Measurements from ENCODE around the gene TRABD.

Gene TRABD

DNA sequence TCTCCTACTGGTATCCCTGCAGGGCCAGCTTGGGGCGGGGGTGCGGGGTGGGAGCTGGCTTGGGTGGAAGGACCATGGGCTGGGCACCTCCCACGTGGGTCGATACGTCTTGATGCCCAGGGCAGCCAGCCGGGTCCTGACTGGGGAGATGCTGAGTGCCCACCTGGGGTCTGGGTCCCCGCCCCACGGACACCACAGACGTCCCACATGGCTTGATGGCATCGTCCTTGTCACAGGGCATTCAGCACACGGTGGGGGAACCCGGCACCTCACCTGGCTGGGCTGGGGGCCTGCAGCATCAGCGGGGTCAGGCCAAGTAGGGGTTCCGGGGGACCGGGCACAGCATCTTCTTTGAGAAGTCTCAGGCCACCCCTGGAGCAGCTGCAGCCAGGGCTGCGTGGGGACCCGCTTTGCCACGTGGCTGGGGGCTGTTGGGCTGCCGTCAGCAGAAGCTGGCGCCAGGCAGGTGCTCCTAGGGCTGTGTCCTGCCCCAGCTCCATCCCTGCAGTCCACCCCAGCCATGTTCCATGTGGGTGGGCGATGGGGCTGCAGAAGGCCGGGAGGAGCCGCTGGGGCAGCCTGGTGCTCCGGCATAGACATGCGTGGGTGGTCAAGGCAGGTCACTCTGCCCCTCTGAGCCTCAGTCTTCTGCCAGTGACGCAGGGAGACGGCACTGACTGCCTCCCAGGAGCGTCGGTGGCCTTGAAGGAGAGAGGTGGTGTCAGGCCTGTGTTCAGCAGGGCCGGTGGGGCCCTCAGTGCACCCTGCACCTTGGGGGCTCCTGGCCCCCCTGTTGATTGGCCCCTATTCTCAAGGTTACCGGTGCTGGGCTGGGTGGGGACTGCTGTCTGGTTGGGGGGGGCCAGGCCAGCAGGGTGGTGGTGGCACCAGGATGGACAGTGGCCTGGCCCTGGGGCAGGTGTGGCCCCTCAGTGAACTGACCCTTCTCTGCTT is 23.5 kb downstream of the TRABD start:
- Histone ChIP-seq H3K9me3 (ENCODE audit: severe bottlenecking) (no peaks in the 10 kb centered on the region), H3K4me3 (ENCODE audit: severe bottlenecking) (no peak overlapping the region), H3K4me1 (ENCODE audit: insufficient read depth, poor library complexity, severe bottlenecking) (no peaks in the 10 kb centered on the region), H3K27me3 (ENCODE audit: insufficient read depth, poor library complexity, severe bottlenecking) (no peaks in the 10 kb centered on the region), H3K27ac (ENCODE audit: poor library complexity, severe bottlenecking) (no peak overlapping the region), H3K36me3 (ENCODE audit: low read depth) (peaks cover 67% of the 10 kb centered on the region)
- TF ChIP-seq, protein P1, sequence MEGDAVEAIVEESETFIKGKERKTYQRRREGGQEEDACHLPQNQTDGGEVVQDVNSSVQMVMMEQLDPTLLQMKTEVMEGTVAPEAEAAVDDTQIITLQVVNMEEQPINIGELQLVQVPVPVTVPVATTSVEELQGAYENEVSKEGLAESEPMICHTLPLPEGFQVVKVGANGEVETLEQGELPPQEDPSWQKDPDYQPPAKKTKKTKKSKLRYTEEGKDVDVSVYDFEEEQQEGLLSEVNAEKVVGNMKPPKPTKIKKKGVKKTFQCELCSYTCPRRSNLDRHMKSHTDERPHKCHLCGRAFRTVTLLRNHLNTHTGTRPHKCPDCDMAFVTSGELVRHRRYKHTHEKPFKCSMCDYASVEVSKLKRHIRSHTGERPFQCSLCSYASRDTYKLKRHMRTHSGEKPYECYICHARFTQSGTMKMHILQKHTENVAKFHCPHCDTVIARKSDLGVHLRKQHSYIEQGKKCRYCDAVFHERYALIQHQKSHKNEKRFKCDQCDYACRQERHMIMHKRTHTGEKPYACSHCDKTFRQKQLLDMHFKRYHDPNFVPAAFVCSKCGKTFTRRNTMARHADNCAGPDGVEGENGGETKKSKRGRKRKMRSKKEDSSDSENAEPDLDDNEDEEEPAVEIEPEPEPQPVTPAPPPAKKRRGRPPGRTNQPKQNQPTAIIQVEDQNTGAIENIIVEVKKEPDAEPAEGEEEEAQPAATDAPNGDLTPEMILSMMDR (IDR thresholded peaks at IDR 0.05; ENCODE audit: poor library complexity, severe bottlenecking): no peak
- ATAC-seq (ENCODE audit: low read depth) (peak; percentile 3; the same call in 1 of the 3 replicates), DNase-seq (ENCODE audit: low spot score) (no peak)

DNA sequence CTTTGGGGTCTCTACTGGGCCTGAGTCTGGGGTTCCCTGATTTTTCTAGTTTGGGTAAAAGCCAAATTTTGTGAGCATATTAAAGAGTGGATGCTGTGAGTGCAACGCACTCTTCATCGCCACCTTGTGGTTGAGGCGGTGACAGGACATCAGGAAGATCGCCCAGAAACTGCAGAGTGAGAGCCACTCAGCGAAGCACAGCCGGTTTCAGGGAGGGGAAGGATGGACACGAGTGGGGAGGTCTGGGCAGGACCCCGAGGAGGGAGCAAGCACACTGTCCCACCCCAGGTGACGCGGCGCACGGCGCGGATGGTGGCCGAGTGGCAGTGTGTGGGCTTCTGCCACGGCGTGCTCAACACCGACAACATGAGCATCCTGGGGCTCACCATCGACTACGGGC is 24.2 kb downstream of the TRABD start:
- no peaks in the 10 kb centered on the region for H3K4me1 ChIP-seq (ENCODE audit: insufficient read depth, poor library complexity, severe bottlenecking)
- TF ChIP-seq, protein P1 (IDR thresholded peaks at IDR 0.05; ENCODE audit: poor library complexity, severe bottlenecking): peak; percentile 86
- H3K27ac ChIP-seq (ENCODE audit: poor library complexity, severe bottlenecking): no peak overlapping the region
- H3K9me3 ChIP-seq (ENCODE audit: severe bottlenecking): no peaks in the 10 kb centered on the region
- ATAC-seq (ENCODE audit: low read depth): peak; percentile 50; the same call in 1 of the 3 replicates
- H3K36me3 ChIP-seq (ENCODE audit: low read depth): peaks cover 74% of the 10 kb centered on the region
- H3K27me3 ChIP-seq (ENCODE audit: insufficient read depth, poor library complexity, severe bottlenecking): no peaks in the 10 kb centered on the region
- H3K4me3 ChIP-seq (ENCODE audit: severe bottlenecking): no peak overlapping the region
- no peak for DNase-seq (ENCODE audit: low spot score)

DNA sequence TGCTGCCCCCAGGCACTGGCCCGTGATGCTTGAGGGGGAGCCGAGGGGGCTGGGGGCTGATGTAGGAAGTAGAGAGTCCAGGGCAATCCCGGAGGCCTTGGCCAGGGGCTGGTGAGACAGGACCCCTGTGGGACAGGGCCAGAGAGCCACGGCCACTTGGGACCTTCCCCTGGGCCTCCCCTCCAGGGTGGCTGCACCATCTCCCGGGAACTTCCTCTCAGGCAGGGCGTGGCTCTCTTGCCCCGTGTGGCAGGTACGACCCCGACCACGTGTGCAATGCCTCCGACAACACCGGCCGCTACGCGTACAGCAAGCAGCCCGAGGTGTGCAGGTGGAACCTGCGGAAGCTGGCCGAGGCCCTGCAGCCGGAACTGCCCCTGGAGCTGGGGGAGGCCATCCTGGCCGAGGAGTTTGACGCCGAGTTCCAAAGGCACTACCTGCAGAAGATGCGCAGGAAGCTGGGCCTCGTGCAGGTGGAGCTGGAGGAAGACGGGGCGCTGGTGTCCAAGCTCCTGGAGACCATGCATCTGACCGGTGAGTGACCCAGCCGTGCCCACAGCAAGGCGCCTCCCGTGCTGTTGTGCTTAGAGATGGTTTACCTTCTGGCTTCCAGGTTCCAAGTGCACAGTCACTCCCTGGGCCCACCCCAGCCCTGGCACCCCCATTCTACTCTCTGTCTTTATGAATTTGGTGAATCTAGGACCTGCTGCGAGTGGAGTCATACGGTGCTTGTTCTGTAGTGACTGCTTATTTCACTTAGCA is 24.8 kb downstream of the TRABD start:
- Histone ChIP-seq H3K4me1 (ENCODE audit: insufficient read depth, poor library complexity, severe bottlenecking) (no peaks in the 10 kb centered on the region), H3K4me3 (ENCODE audit: severe bottlenecking) (no peak overlapping the region), H3K27ac (ENCODE audit: poor library complexity, severe bottlenecking) (no peak overlapping the region), H3K9me3 (ENCODE audit: severe bottlenecking) (no peaks in the 10 kb centered on the region), H3K27me3 (ENCODE audit: insufficient read depth, poor library complexity, severe bottlenecking) (no peaks in the 10 kb centered on the region), H3K36me3 (ENCODE audit: low read depth) (peaks cover 77% of the 10 kb centered on the region)
- no peak for ATAC-seq (ENCODE audit: low read depth)
- no peak for DNase-seq (ENCODE audit: low spot score)
- TF ChIP-seq, protein P1 (IDR thresholded peaks at IDR 0.05; ENCODE audit: poor library complexity, severe bottlenecking): no peak

DNA sequence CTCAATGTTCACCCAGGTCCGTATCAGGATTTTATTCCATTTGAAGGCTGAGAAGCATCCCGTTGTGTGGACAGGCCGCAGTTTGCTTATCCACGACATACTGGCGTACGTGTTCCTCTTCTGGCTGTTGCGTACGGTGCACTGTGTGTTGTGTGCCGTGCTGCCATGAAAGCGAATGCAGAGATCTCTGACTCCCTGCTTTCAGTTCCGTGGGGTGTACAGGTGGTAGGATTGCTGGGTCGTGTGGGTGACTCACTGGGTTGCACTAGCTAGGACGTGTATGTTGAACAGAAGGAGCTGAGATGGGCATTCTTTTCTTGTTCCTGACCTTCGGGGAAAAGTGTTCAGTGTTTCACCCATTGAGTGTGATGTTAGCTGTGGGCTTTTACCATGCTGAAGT is 25.4 kb downstream of the TRABD start:
- Histone ChIP-seq H3K27me3 (ENCODE audit: insufficient read depth, poor library complexity, severe bottlenecking) (no peaks in the 10 kb centered on the region), H3K9me3 (ENCODE audit: severe bottlenecking) (no peaks in the 10 kb centered on the region), H3K27ac (ENCODE audit: poor library complexity, severe bottlenecking) (no peak overlapping the region), H3K4me3 (ENCODE audit: severe bottlenecking) (no peak overlapping the region), H3K4me1 (ENCODE audit: insufficient read depth, poor library complexity, severe bottlenecking) (no peaks in the 10 kb centered on the region), H3K36me3 (ENCODE audit: low read depth) (peaks cover 82% of the 10 kb centered on the region)
- TF ChIP-seq, protein P1 (IDR thresholded peaks at IDR 0.05; ENCODE audit: poor library complexity, severe bottlenecking): no peak
- ATAC-seq (ENCODE audit: low read depth) (no peak), DNase-seq (ENCODE audit: low spot score) (no peak)

Data from RWPE2 (cell line).